GM21723 (cell line): Measurements from ENCODE around the gene FBXO7.

Experiments used
- ATAC-seq: cut with Tn5 transposase; IDR thresholded peaks from one replicate; pipeline ENCODE4 v1.9.1; 2021; ENCODE audit warnings: mild to moderate bottlenecking, moderate library complexity; ENCODE audit not compliant: unreplicated experiment

FBXO7 gene

GRCh38 chr22:32528984-32529982 is 54.7 kb downstream of the FBXO7 start:
- ATAC-seq: no peak

DNA sequence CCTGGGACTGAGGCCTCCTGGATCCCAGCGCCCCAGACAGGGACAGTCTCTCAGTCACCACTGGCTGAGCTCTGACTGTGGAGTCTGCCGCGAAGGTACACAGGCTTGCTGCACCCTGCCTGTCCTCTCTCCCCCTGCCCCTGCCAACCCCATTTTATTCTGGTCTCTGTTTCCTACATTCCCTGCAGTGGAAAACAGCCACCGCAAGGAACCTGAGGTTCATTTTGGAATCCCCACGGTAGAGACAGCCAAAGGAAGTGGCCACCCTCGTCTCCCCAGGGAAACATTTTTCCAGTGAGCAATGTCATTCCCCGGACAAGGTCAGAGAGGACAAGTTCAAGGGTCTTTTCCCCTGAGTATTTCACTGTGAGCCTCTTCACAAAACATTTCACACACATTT is 56.6 kb downstream of the FBXO7 start:
- no peak for ATAC-seq

DNA sequence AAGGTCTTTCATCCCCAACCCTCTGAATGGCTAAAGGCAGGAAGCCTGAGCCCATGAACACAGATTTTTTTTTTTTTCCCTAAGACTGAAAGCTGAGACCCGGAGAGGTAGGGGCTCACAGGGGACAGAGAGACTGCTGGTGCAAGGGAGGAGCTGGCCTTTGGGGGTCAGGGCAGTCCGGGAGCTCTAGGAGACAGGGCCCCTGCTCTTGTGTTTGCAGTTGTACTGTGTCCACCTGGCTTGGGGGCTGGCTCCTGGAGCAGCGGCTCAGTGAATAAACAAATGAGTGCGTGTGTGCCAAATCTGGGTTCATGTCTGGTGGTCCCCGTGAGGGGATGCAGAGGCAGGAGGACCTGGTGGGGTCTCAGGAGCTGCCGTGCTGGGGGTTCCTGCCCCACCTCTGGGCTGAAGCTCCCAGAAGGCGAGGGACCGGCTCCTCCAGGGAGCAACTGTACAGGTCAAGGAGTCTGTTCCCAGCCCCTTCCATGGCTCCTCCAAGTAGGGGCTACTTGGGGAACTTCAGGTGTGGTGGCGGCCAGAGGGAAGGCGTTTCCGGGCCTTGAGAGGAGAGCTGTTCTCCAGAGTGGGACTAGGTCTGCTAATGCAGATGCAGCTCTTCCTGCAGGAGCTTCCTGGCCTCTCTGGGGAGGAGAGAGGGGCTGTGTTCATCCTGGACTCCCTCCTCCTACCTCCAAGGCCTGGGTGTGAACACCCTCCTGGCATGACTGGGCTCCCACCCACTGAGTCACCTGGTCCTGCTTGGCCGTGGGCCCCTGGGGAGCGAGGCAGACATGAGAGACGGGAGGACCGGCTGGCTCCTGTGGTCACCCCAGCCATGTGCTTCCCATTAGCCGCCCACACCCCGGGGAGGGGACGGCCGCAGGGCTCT is 57.6 kb downstream of the FBXO7 start:
- no peak for ATAC-seq

DNA sequence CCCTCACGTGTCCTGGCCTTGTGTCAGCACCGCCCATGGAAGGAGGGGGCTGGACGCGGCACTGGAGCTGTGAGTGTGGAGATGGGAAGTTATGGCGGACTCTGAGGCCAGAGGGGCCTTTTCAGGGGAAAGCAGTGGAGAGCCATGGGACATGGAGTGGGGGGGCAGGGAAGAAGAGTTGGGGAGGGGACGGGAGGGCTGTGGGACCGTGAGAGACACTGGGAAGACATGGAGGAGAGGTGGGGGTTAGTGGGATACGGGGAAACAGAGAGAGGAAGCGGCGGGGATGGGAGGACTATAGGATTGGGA is 58.2 kb downstream of the FBXO7 start:
- no peak for ATAC-seq

DNA sequence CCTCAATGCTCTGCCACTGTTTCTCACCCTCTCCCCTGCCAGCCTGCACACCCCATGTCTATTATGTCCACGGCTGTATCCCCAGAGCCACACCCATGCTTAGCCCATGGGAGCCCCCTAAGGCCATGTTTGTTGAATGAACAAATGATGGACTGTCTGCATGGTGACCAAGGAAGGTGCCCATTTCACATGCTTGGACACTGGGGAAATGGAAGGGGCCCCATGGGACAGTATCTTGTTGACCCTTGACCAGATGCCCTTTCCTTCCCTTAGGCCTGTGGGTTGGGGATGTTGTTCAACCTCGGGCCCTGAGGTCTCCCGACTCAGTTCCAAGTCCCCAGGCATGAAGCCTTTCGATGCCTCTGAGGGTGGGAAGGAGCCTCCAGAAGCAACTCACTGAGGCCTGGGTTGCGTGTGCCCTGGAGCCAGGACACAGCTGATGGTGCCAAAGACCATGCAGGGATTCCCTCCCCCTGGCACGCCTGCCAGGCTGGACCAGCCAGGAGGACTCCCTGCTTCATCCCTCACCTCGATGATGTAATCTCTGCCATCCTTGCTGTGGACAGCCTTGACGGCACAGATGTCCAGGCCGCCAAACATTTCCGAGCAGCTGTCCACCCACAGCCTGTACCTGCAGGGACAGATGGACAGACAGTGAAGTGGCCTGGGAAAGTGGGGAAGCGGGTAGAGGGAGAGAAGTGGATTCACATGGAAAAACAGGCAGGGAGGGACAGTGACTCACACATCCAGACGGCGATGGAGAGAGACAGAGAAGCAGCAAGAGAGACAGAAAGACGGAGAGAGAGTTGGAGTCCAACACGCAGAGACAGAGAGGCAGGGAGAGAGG is 58.9 kb downstream of the FBXO7 start:
- no peak for ATAC-seq

DNA sequence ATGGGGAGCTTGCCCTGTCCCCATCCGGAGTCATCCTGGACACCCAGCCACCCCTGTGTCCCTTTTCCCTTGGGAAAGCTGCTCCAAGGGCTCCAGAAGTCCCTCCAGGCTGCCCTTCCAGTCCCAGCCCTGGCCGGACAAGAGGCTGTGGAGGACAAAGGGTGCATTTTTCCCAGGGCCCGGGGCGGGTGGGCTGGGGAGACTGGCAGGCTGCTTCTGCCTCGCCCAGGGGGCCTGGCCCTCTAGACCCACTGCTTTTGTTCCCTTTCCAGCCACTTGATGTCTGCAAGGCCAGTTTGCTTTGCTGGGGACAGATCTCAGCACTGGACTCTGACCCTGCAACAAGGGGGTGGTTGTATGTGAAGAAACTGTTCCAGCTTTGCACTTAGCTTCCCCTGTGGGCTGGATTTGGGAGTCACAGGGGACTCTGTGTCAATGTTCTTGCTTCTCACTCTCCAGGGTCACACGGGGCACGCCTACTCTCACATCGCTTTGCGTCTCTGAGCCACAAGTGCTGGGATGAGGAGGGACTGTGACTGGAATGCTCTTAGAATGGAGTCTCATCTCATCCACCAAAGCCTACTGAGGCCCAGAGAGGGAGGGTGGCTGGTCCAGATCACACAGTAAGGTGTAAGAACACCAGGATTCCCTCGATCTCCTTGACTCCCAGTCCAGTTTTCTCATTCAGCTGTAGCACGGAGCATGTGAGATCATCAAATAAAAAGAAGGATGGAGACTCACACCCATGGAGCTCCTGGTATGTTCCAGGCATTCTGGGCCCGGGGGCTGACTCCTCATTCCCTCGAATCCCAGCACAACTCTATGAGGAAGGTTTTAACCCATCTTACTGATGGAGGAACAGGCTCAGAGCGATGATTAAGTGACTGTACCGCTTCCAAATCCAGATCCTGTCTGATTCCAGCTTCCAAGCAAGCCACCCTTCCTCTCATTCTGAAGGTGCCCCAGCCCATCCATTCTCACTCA is 59.9 kb downstream of the FBXO7 start:
- no peak for ATAC-seq

DNA sequence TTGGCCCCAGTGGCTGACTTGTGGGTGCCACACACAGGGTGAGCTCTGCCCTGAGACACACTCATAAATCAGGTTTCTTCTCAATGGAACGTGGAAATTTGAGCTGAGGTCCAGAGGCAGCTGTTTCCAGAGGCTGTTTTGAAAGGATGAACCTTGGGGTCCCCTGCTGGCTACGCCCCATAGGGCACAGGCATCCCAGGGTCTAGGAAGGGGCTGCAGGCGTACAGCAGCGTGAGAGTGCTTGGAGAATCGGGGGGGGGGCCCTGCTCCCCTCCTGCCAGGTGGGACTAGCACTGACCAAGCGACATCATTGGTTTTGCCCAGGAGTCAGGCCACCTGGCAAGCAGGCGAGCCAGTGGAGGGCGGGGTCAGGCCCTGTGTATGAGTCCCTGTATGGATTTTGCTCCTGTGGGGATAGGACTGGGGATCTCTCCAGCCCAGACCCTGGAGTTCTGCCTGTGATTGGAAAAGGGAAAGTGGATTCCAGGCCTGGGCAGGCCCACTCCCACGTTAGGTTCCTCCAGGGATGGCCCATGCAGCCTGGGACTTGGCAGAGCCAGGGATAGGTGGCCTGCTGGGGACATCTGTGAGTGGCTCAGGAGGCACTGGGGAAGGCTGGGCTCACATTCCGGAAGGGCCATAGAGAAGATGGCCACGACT is 61.0 kb downstream of the FBXO7 start:
- no peak for ATAC-seq

DNA sequence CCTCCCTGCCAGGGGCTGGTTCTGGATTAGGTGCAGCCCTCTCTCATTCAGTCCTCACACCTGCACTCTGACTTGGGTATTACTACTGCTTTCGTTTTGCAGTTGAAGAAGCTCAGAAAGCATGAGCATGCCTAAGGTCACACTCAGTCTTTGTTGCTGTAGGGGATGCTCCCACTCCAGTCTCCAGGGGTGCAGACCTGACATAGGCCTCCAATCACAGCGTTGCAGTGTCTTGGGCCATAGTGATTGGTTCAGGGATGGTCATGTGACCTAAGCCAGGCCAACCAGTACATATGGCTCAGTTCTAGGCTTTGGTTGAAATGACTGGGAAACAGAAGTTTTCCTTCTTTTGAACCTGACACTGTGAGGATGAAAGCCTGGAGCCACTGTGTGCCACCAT is 61.7 kb downstream of the FBXO7 start:
- ATAC-seq: no peak

DNA sequence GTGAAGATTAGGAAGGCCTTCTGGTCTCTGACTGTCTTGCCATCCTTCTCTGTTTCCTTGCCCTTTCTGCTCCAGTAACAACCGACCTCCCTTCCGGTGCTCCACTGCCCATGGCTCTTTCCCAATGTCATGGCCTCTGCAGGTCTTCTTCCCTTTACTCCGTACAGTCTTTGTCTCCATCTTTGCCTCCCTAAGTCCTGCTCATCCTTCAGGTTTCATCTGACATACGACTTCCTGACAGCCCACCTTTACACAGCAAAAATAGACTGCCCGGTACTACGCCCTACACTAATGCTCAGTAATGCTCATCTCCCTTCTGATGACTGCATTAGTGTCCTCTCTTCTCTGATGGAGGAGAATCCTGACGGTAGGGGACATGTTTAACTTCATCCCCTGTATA is 63.9 kb downstream of the FBXO7 start:
- ATAC-seq: no peak

GRCh38 chr22:32539631-32540421 is 65.2 kb downstream of the FBXO7 start:
- no peak for ATAC-seq

DNA sequence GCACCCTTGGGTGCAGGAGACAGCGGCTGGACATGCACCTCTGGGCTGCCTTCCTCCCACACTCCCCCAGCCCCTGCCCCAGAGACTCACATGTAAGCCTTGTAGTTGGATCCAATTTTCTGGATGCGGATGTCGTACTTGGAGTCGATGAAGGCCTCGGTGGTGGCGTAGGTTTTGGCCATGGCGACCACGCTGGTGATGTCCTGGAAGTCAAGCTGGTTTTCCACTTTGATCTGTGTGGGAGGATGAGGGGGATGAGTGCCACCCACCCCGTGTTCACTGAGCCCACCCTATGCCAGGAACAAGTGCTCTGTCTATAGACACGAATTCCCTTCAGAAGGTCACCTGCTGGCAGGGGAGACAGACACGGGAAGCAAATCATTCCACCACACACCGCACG is 66.9 kb downstream of the FBXO7 start:
- ATAC-seq: no peak

DNA sequence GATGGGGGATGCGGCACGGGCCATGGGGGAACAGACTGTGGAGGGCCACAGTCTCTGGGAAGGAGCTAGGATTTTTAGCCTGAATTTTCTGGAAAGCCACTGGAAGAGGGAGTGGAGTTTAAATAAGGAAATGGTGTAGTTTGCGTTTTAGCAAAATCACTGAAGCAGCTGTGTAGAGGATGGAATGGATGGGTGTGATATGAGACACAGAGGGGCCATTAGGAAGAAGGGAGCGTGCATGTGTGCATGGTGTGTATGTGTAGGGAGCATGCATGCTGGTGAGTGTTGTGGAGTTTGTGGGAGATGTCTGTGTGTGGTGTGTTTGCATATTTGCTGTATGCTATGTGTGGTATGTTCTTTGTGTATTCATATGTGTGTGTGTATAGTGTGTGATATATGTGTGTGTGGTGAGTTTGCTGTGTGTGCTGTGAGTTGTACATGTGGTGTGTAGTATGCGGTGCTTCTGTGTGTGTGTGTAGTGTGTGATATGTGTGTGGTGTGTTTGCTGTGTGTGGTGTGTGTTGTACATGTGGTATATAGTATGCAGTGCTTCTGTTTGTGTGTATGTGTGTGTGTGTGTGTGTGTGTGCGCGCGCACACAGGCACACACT is 67.6 kb downstream of the FBXO7 start:
- ATAC-seq: no peak

GRCh38 chr22:32542677-32543357 is 68.2 kb downstream of the FBXO7 start:
- no peak for ATAC-seq

- no peak for ATAC-seq
Measured at GRCh38 chr22:32544953-32545558, 70.4 kb downstream of the FBXO7 start.

DNA sequence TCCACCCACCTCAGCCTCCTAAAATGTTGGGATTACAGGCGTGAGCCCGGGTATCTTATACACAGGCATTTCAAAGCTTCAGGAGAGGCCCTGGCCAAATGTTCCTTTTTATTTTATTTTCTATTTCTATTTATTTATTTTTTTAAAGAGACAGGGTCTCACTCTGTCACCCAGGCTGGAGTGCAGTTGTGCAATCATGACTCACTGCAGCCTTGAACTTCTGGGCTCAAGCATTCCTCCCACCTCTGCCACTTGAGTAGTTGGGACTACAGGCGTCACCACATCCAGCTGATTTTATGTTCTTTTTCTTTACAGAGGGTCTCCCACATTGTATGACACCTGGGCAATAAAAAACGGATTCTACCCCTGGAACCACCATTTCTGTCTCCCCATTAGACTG is 71.2 kb downstream of the FBXO7 start:
- no peak for ATAC-seq

GRCh38 chr22:32546496-32546895 is 71.9 kb downstream of the FBXO7 start:
- no peak for ATAC-seq

GRCh38 chr22:32546935-32547334 is 72.3 kb downstream of the FBXO7 start:
- no peak for ATAC-seq
